ENCODE results near the gene PLA2G4E. TPM values are rescaled to one million over a fixed set of nuclear protein-coding genes. Genes with fewer than 3 reads are reported as not detected.

PLA2G4E gene
- total RNA-seq, 4 donors from 2014 or later = not detected

GRCh38 chr15:42056934-42057798, 36.3 kb upstream of the PLA2G4E start:
- ATAC-seq = peak; percentile 67 to 78

GRCh38 chr15:42053914-42054313, 33.1 kb upstream of the PLA2G4E start:
- intact Hi-C loops (cut with DNase I; ENCODE audit: low total_unique reads) = no loop called here
- peak overlapping the region; percentile 6 to 86 (median 54) for H3K27ac ChIP-seq
- no peak for DNase-seq

More at GRCh38 chr15:42056934-42057798, 36.3 kb upstream of the PLA2G4E start:
- Histone ChIP-seq H3K4me3 (peak overlapping the region; percentile 28 to 45 (median 36)), H3K9me3 (no peaks in the 10 kb centered on the region), H3K27me3 (no peaks in the 10 kb centered on the region), H3K36me3 (no peaks in the 10 kb centered on the region), H3K4me1 (peaks cover 32 to 36% of the 10 kb centered on the region in 2 donors), H3K27ac (peak overlapping the region; percentile 32 to 61 (median 56))
- in situ Hi-C loops (cut with MboI; ENCODE audit: low sequenced_read_pairs in 4 of 4) = loop anchor here (5.0 to 10.0 kb wide), 3 partner anchors 60 to 65 kb away; no protein-coding TSS in a partner anchor
- peak; percentile 65 to 81 (median 76) for TF ChIP-seq CTCF (IDR thresholded peaks at IDR 0.05 in 4 of 5, conservative IDR thresholded peaks at IDR 0.05 in 1 of 5)
- no peak for TF ChIP-seq POLR2A (IDR thresholded peaks at IDR 0.05)
- intact Hi-C loops (cut with DNase I; ENCODE audit: low total_unique reads) = loop anchor here (1.0 kb wide), 1 partner anchor 68 kb away; no protein-coding TSS in a partner anchor
- DNase-seq = peak; percentile 58 to 80

GRCh38 chr15:42053010-42053409, 32.2 kb upstream of the PLA2G4E start:
- Histone ChIP-seq H3K4me1 (peaks cover 52 to 60% of the 10 kb centered on the region in 2 donors), H3K4me3 (no peak overlapping the region), H3K9me3 (no peaks in the 10 kb centered on the region), H3K27ac (peak overlapping the region; percentile 6 to 86 (median 31)), H3K36me3 (no peaks in the 10 kb centered on the region), H3K27me3 (no peaks in the 10 kb centered on the region)
- DNase-seq (peak in 1 of 2 donors; percentile 50), ATAC-seq (no peak)
- no peak for TF ChIP-seq POLR2A (IDR thresholded peaks at IDR 0.05)
- TF ChIP-seq CTCF (IDR thresholded peaks at IDR 0.05 in 4 of 5, conservative IDR thresholded peaks at IDR 0.05 in 1 of 5) = no peak
- intact Hi-C loops (cut with DNase I; ENCODE audit: low total_unique reads) (no loop called here), in situ Hi-C loops (cut with MboI; ENCODE audit: low sequenced_read_pairs in 4 of 4) (loop anchor here in 1 of 4 donors (10.0 kb wide), 1 partner anchor 58 kb away; no protein-coding TSS in a partner anchor)

More at GRCh38 chr15:42053914-42054313, 33.1 kb upstream of the PLA2G4E start:
- Histone ChIP-seq H3K36me3 (no peaks in the 10 kb centered on the region), H3K4me3 (no peak overlapping the region), H3K27me3 (no peaks in the 10 kb centered on the region), H3K4me1 (peaks cover 45 to 60% of the 10 kb centered on the region in 2 donors), H3K9me3 (no peaks in the 10 kb centered on the region)
- in situ Hi-C loops (cut with MboI; ENCODE audit: low sequenced_read_pairs in 4 of 4) = loop anchor here in 1 of 4 donors (10.0 kb wide), 1 partner anchor 59 kb away; no protein-coding TSS in a partner anchor
- ATAC-seq = no peak
- TF ChIP-seq POLR2A (IDR thresholded peaks at IDR 0.05) = no peak
- no peak for TF ChIP-seq CTCF (IDR thresholded peaks at IDR 0.05 in 4 of 5, conservative IDR thresholded peaks at IDR 0.05 in 1 of 5)

- Histone ChIP-seq H3K4me1 (peaks cover 40 to 47% of the 10 kb centered on the region in 2 donors), H3K27me3 (no peaks in the 10 kb centered on the region), H3K27ac (peak overlapping the region; percentile 73 to 88 (median 82)), H3K36me3 (no peaks in the 10 kb centered on the region), H3K9me3 (no peaks in the 10 kb centered on the region), H3K4me3 (no peak overlapping the region)
- TF ChIP-seq POLR2A (IDR thresholded peaks at IDR 0.05) (no peak), CTCF (IDR thresholded peaks at IDR 0.05 in 4 of 5, conservative IDR thresholded peaks at IDR 0.05 in 1 of 5) (no peak)
- ATAC-seq (peak; percentile 94 to 95), DNase-seq (peak in 1 of 2 donors; percentile 48)
- intact Hi-C loops (cut with DNase I; ENCODE audit: low total_unique reads) (loop anchor here (2.0 kb wide), 1 partner anchor 20 kb away; no protein-coding TSS in a partner anchor), in situ Hi-C loops (cut with MboI; ENCODE audit: low sequenced_read_pairs in 4 of 4) (loop anchor here in 1 of 4 donors (10.0 kb wide), 1 partner anchor 56 kb away; no protein-coding TSS in a partner anchor)
Measured at GRCh38 chr15:42050484-42051255, 29.8 kb upstream of the PLA2G4E start.
